ENCODE results near the gene ABR.

Gene ABR

GRCh38 chr17:1146561-1147265 lies 33.1 kb downstream of the ABR start:
- H3K36me3 ChIP-seq, result peaks cover 8 to 72% (median 20%) of the 10 kb centered on the region in 11 experiments; a peak in 20 of 22 replicates
- H3K9me3 ChIP-seq (replicated peaks in 1 of 11), result no peaks in the 10 kb centered on the region
- H3K4me3 ChIP-seq, result no peak overlapping the region
- H3K27me3 ChIP-seq, result no peaks in the 10 kb centered on the region
- H3K4me1 ChIP-seq, result peaks cover 0 to 27% (median 8%) of the 10 kb centered on the region in 10 experiments; a peak in 12 of 20 replicates
- no peak overlapping the region for H3K4me2 ChIP-seq
- H4K20me1 ChIP-seq, result peaks cover 17 to 99% (median 88%) of the 10 kb centered on the region in 11 experiments; a peak in 20 of 22 replicates
- no peak overlapping the region for H3K27ac ChIP-seq
- TF ChIP-seq Cebpa-rat (IDR thresholded peaks at IDR 0.05), result no peak
- no peak overlapping the region for H3K9ac ChIP-seq

- Histone ChIP-seq H3K27me3 (no peaks in the 10 kb centered on the region), H3K9me3 (replicated peaks in 1 of 11) (no peaks in the 10 kb centered on the region), H3K36me3 (peaks cover 8 to 80% (median 15%) of the 10 kb centered on the region in 11 experiments; a peak in 20 of 22 replicates), H3K4me1 (peaks cover 0 to 27% (median 7%) of the 10 kb centered on the region in 10 experiments; a peak in 12 of 20 replicates), H3K9ac (0 out of 22 replicates have a peak overlapping the region, but pooled peaks of 1 of the 11 experiments have one; percentile 7), H3K4me2 (no peak overlapping the region), H3K27ac (no peak overlapping the region), H3K4me3 (no peak overlapping the region), H4K20me1 (peaks cover 21 to 99% (median 86%) of the 10 kb centered on the region in 11 experiments; a peak in 20 of 22 replicates)
- no peak for TF ChIP-seq Cebpa-rat (IDR thresholded peaks at IDR 0.05)
These were observed 34.3 kb downstream of the ABR start for GRCh38 chr17:1145311-1145986.

- peaks cover 0 to 78% (median 5%) of the 10 kb centered on the region in 11 experiments; a peak in 12 of 22 replicates for H3K36me3 ChIP-seq
- H3K4me1 ChIP-seq, result peaks cover 1 to 29% (median 16%) of the 10 kb centered on the region in 10 experiments; a peak in 18 of 20 replicates
- H4K20me1 ChIP-seq, result peaks cover 21 to 99% (median 87%) of the 10 kb centered on the region in 11 experiments; a peak in 20 of 22 replicates
- H3K9me3 ChIP-seq (replicated peaks in 1 of 11), result no peaks in the 10 kb centered on the region
- H3K4me3 ChIP-seq, result no peak overlapping the region
- no peak overlapping the region for H3K9ac ChIP-seq
- no peak overlapping the region for H3K27ac ChIP-seq
- no peaks in the 10 kb centered on the region for H3K27me3 ChIP-seq
- TF ChIP-seq Cebpa-rat (IDR thresholded peaks at IDR 0.05), result no peak
- H3K4me2 ChIP-seq, result no peak overlapping the region
These were observed 35.6 kb downstream of the ABR start for GRCh38 chr17:1144162-1144561.

GRCh38 chr17:1143573-1143972 lies 36.2 kb downstream of the ABR start:
- no peak for TF ChIP-seq Cebpa-rat (IDR thresholded peaks at IDR 0.05)
- H3K9ac ChIP-seq, result no peak overlapping the region
- H3K27ac ChIP-seq, result no peak overlapping the region
- H3K4me3 ChIP-seq, result no peak overlapping the region
- H3K27me3 ChIP-seq, result no peaks in the 10 kb centered on the region
- no peak overlapping the region for H3K4me2 ChIP-seq
- peaks cover 21 to 100% (median 91%) of the 10 kb centered on the region in 11 experiments; a peak in 20 of 22 replicates for H4K20me1 ChIP-seq
- H3K36me3 ChIP-seq, result peaks cover 0 to 72% (median 4%) of the 10 kb centered on the region in 11 experiments; a peak in 12 of 22 replicates
- peaks cover 6 to 32% (median 18%) of the 10 kb centered on the region in 10 experiments; a peak in 18 of 20 replicates for H3K4me1 ChIP-seq
- no peaks in the 10 kb centered on the region for H3K9me3 ChIP-seq (replicated peaks in 1 of 11)

GRCh38 chr17:1142561-1142971 lies 37.2 kb downstream of the ABR start:
- Histone ChIP-seq H3K27ac (no peak overlapping the region), H3K27me3 (no peaks in the 10 kb centered on the region), H3K9ac (no peak overlapping the region), H4K20me1 (peaks cover 21 to 100% (median 93%) of the 10 kb centered on the region in 11 experiments; a peak in 20 of 22 replicates), H3K4me2 (no peak overlapping the region), H3K36me3 (peaks cover 0 to 62% (median 0%) of the 10 kb centered on the region in 11 experiments; a peak in 7 of 22 replicates), H3K4me1 (peaks cover 7 to 43% (median 20%) of the 10 kb centered on the region in 10 experiments; a peak in 19 of 20 replicates), H3K4me3 (no peak overlapping the region), H3K9me3 (replicated peaks in 1 of 11) (no peaks in the 10 kb centered on the region)
- no peak for TF ChIP-seq Cebpa-rat (IDR thresholded peaks at IDR 0.05)

GRCh38 chr17:1137465-1137894 lies 42.3 kb downstream of the ABR start:
- H4K20me1 ChIP-seq, result peaks cover 26 to 100% (median 92%) of the 10 kb centered on the region in 11 experiments; a peak in 21 of 22 replicates
- no peaks in the 10 kb centered on the region for H3K27me3 ChIP-seq
- no peak for TF ChIP-seq Cebpa-rat (IDR thresholded peaks at IDR 0.05)
- no peak overlapping the region for H3K27ac ChIP-seq
- no peaks in the 10 kb centered on the region for H3K9me3 ChIP-seq (replicated peaks in 1 of 11)
- no peak overlapping the region for H3K4me3 ChIP-seq
- peaks cover 37 to 63% (median 44%) of the 10 kb centered on the region in 10 experiments for H3K4me1 ChIP-seq
- peak overlapping the region in 9 of 11 experiments; percentile 34 to 75 (median 50); a peak in 16 of 22 replicates for H3K4me2 ChIP-seq
- H3K36me3 ChIP-seq, result peaks cover 0 to 39% (median 0%) of the 10 kb centered on the region in 11 experiments; a peak in 6 of 22 replicates
- H3K9ac ChIP-seq, result no peak overlapping the region

GRCh38 chr17:1136748-1137147 lies 43.0 kb downstream of the ABR start:
- H3K27ac ChIP-seq, result no peak overlapping the region
- no peak for TF ChIP-seq Cebpa-rat (IDR thresholded peaks at IDR 0.05)
- no peak overlapping the region for H3K4me3 ChIP-seq
- peaks cover 26 to 100% (median 90%) of the 10 kb centered on the region in 11 experiments; a peak in 21 of 22 replicates for H4K20me1 ChIP-seq
- no peak overlapping the region; a peak in 1 of 22 replicates for H3K9ac ChIP-seq
- H3K9me3 ChIP-seq (replicated peaks in 1 of 11), result no peaks in the 10 kb centered on the region
- H3K27me3 ChIP-seq, result no peaks in the 10 kb centered on the region
- peak overlapping the region in 10 of 11 experiments; percentile 18 to 75 (median 47); a peak in 18 of 22 replicates for H3K4me2 ChIP-seq
- H3K36me3 ChIP-seq, result peaks cover 0 to 31% (median 0%) of the 10 kb centered on the region in 11 experiments; a peak in 6 of 22 replicates
- H3K4me1 ChIP-seq, result peaks cover 37 to 60% (median 44%) of the 10 kb centered on the region in 10 experiments

- Histone ChIP-seq H3K36me3 (peaks cover 0 to 24% (median 0%) of the 10 kb centered on the region in 11 experiments; a peak in 9 of 22 replicates), H3K27me3 (no peaks in the 10 kb centered on the region), H3K27ac (no peak overlapping the region), H4K20me1 (peaks cover 25 to 96% (median 85%) of the 10 kb centered on the region in 11 experiments), H3K9ac (peak overlapping the region in 3 of 11 experiments; percentile 24 to 35 (median 31); a peak in 4 of 22 replicates), H3K4me2 (peak overlapping the region in 8 of 11 experiments; percentile 51 to 75 (median 56); a peak in 16 of 22 replicates), H3K4me3 (no peak overlapping the region), H3K9me3 (replicated peaks in 1 of 11) (no peaks in the 10 kb centered on the region), H3K4me1 (peaks cover 33 to 42% (median 40%) of the 10 kb centered on the region in 10 experiments)
- TF ChIP-seq Cebpa-rat (IDR thresholded peaks at IDR 0.05), result no peak
These were observed 45.0 kb downstream of the ABR start for GRCh38 chr17:1134634-1135324.
